Activated CD8-positive, alpha-beta T cell treated with anti-CD3 and anti-CD28 coated beads for 36 hours (primary cell): ENCODE results near the gene DCHS1. TPM values are rescaled to one million over a fixed set of nuclear protein-coding genes. Genes with fewer than 3 reads are reported as not detected.
A peak's percentile ranks its signal among the peaks of the same experiment; 100 is the strongest.

Experiments
- ATAC-seq: fragments of 200-7000 bp; cut with Tn5 transposase; one replicate; pipeline ENCODE4 v1.10.0; 2021; ENCODE audit warnings: mild to moderate bottlenecking, moderate library complexity
- CTCF ChIA-PET: fragments of 350-600 bp; sonication (Branson Sonifier 250); formaldehyde crosslinking; loops from one replicate; lab custom pipeline; 2021; ENCODE audit warnings: antibody characterized with exemption; lab: Charles Lee
- POLR2A ChIA-PET: fragments of 350-600 bp; sonication (Branson Sonifier 250); formaldehyde crosslinking; loops from one replicate; lab custom pipeline; 2021; ENCODE audit warnings: antibody characterized with exemption; lab: Charles Lee
- DNase-seq: peaks from one replicate; pipeline ENCODE4 v3.0.0-alpha.2; 2020
- H3K27ac Mint-ChIP-seq: one replicate; pipeline ENCODE4 v1.8.0; 2021; ENCODE audit warnings: mild to moderate bottlenecking, mixed read lengths
- H3K27me3 Mint-ChIP-seq: one replicate; pipeline ENCODE4 v1.8.0; 2021; ENCODE audit warnings: mixed read lengths
- H3K36me3 Mint-ChIP-seq: one replicate; pipeline ENCODE4 v1.8.0; 2021; ENCODE audit warnings: low read depth, mixed read lengths
- H3K4me1 Mint-ChIP-seq: one replicate; pipeline ENCODE4 v1.8.0; 2021; ENCODE audit warnings: low read depth, mixed read lengths
- H3K4me3 Mint-ChIP-seq: one replicate; pipeline ENCODE4 v1.8.0; 2021; ENCODE audit warnings: mild to moderate bottlenecking, moderate library complexity, mixed read lengths
- H3K9me3 Mint-ChIP-seq: one replicate; pipeline ENCODE4 v1.8.0; 2021; ENCODE audit warnings: mixed read lengths
- CTCF ChIP-seq: fragments of 200-600 bp; IDR thresholded peaks from one replicate; pipeline ENCODE4 v1.8.0; 2022; ENCODE audit warnings: antibody characterized with exemption, mild to moderate bottlenecking
- intact Hi-C: fragments of 100-400 bp; cut with micrococcal nuclease; formaldehyde crosslinking; loops from one replicate; pipeline ENCODE4 v1.10.0; 2022
- total RNA-seq, 2 experiments: library from RNA; stranded (reverse); gene quantifications; one replicate each; pipeline ENCODE4 v1.2.3, GENCODE V29; 2021

Gene DCHS1
- total RNA-seq, 2 experiments from 2014 or later, result 1.6 TPM

DNA sequence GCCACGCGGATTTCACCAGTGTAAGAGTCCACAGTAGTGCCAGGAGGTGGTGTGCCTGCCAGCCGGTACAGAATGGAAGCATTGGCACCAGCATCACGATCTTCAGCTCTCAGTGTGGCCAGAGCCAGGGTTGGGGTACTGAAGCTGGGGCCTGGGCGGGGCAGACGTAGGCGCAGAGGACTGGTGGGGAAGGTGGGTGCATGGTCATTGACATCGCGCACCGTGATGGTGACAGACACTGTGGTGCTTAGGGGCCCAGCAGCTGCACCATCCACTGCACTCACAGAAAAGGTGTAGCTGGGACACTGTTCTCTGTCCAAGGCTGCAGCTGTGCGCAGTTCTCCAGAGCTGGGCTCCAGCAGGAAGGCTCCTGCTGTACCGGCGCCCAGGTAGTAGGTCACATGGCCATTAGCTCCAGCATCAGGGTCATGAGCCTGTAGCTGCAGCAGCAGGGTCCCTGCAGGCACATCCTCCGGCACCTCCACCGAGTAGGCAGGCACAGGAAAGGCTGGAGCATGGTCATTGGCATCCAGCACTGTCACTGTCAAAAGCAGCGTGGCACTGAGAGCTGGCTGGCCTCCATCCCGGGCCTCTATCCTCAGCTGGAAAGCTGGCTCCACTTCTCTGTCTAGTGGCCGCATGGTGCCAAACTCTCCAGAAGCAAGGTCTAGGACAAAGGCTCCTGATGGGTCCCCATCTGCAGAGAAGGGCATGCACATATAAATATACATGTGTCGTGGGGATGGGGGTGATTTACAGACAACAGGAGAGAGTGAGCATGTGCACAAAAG lies 28.4 kb downstream of the DCHS1 start:
- peaks cover 3% of the 10 kb centered on the region for H3K36me3 Mint-ChIP-seq
- POLR2A ChIA-PET, result interaction anchor here (0.6 to 1.4 kb wide), 3 partner anchors 8 to 20 kb away, joined by 3 to 6 read pairs (median 3); partner anchors contain the start of gene TPP1
- DNase-seq (no peak), ATAC-seq (peak; percentile 15)
- no peaks in the 10 kb centered on the region for H3K9me3 Mint-ChIP-seq
- peak overlapping the region; percentile 26 for H3K4me3 Mint-ChIP-seq
- H3K27me3 Mint-ChIP-seq, result no peaks in the 10 kb centered on the region
- intact Hi-C loops, result no loop called here
- CTCF ChIA-PET, result interaction anchor here (0.6 to 1.3 kb wide), 8 partner anchors 15 to 145 kb away, joined by 3 to 4 read pairs (median 3); partner anchors contain the start of genes ARFIP2, MRPL17, TAF10 and TIMM10B
- peak overlapping the region; percentile 77 for H3K27ac Mint-ChIP-seq
- TF ChIP-seq CTCF, result no peak
- H3K4me1 Mint-ChIP-seq, result peaks cover 14% of the 10 kb centered on the region

GRCh38 chr11:6625832-6626420 lies 29.7 kb downstream of the DCHS1 start:
- CTCF ChIA-PET, result interaction anchor here (0.9 to 1.0 kb wide), 2 partner anchors 13 to 57 kb away, joined by 3 to 4 read pairs; partner anchors contain the start of gene MRPL17
- ATAC-seq (no peak), DNase-seq (no peak)
- Mint-ChIP-seq H3K4me3 (no peak overlapping the region), H3K27me3 (no peaks in the 10 kb centered on the region), H3K4me1 (peaks cover 14% of the 10 kb centered on the region), H3K9me3 (no peaks in the 10 kb centered on the region), H3K27ac (no peak overlapping the region), H3K36me3 (no peaks in the 10 kb centered on the region)
- POLR2A ChIA-PET, result no interaction called here
- no peak for TF ChIP-seq CTCF
- intact Hi-C loops, result no loop called here

DNA sequence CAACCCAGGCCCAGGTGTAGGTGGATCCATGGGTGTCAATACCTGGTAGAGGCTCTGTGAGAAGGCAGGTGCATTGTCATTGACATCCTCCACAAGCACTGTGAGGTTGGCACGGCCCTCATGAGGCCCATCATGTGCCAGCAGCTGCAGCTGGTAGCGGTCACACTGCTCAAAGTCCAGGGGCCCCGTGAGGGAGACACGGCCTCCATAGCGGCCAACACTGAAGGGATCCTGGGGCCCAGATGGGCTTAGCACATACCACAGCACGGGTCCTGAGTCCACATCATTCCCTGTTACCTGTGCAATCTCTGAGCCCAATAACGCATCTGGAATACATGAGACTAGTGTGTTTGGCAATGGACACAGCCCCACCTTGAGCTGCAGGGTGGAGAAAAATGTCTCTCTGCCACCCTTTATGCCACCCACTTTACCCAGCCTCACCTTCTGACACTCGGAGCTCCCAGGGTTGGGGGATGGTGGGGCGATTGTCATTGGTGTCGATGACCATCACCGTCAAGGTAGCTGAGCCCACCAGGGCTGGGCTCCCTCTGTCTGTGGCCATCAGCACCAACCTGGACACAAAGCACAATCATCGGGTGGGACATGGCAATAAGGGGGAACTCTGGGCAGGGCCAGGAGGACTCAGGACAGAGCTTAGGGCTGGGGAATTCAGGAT lies 30.3 kb downstream of the DCHS1 start:
- no peaks in the 10 kb centered on the region for H3K27me3 Mint-ChIP-seq
- ATAC-seq (no peak), DNase-seq (no peak)
- intact Hi-C loops, result no loop called here
- CTCF ChIA-PET, result interaction anchor here (0.9 to 1.0 kb wide), 2 partner anchors 12 to 58 kb away, joined by 3 to 4 read pairs; partner anchors contain the start of gene MRPL17
- H3K4me1 Mint-ChIP-seq, result peaks cover 14% of the 10 kb centered on the region
- no peak for TF ChIP-seq CTCF
- no peak overlapping the region for H3K27ac Mint-ChIP-seq
- no peak overlapping the region for H3K4me3 Mint-ChIP-seq
- POLR2A ChIA-PET, result no interaction called here
- H3K36me3 Mint-ChIP-seq, result no peaks in the 10 kb centered on the region
- H3K9me3 Mint-ChIP-seq, result no peaks in the 10 kb centered on the region

GRCh38 chr11:6623391-6624363 lies 31.9 kb downstream of the DCHS1 start:
- CTCF ChIA-PET, result interaction anchor here (1.4 kb wide), 1 partner anchor 11 kb away, joined by 4 read pairs; no protein-coding TSS in a partner anchor
- H3K27ac Mint-ChIP-seq, result no peak overlapping the region
- H3K4me3 Mint-ChIP-seq, result no peak overlapping the region
- H3K36me3 Mint-ChIP-seq, result no peaks in the 10 kb centered on the region
- H3K9me3 Mint-ChIP-seq, result no peaks in the 10 kb centered on the region
- H3K4me1 Mint-ChIP-seq, result peaks cover 14% of the 10 kb centered on the region
- intact Hi-C loops, result no loop called here
- TF ChIP-seq CTCF, result no peak
- no peaks in the 10 kb centered on the region for H3K27me3 Mint-ChIP-seq
- no peak for DNase-seq
- POLR2A ChIA-PET, result no interaction called here
- ATAC-seq, result no peak
